Neuronal stem cell (in vitro differentiated cells): ENCODE measurements around the gene PACS1.
A peak's percentile ranks its signal among the peaks of the same experiment; 100 is the strongest.
"Not testable (repeated sequence)": the region's sequence is repeated elsewhere in the genome, so short reads cannot be mapped to it uniquely, and the experiment has no call there.

ENCODE experiments used
- DNase-seq: peaks from one replicate; pipeline ENCODE4 v3.0.0-alpha.2; 2013; ENCODE audit warnings: low spot score
- H2AFZ ChIP-seq: one replicate; pipeline ENCODE4 v1.6.1; 2013; ENCODE audit warnings: mild to moderate bottlenecking, low read length, inconsistent platforms
- H2AK5ac ChIP-seq: 2 replicates; pipeline ENCODE4 v1.6.1; 2013; ENCODE audit warnings: low read depth, mild to moderate bottlenecking, inconsistent platforms, low read length, moderate library complexity, mixed read lengths
- H2BK120ac ChIP-seq: 2 replicates; pipeline ENCODE4 v1.6.1; 2013; ENCODE audit warnings: low read depth, mild to moderate bottlenecking, inconsistent platforms, low read length, moderate library complexity, mixed read lengths
- H2BK12ac ChIP-seq: one replicate; pipeline ENCODE4 v1.6.1; 2013; ENCODE audit warnings: low read length, inconsistent platforms
- H2BK15ac ChIP-seq: 2 replicates; pipeline ENCODE4 v1.6.1; 2013; ENCODE audit warnings: mild to moderate bottlenecking, low read length, inconsistent platforms, mixed read lengths
- H2BK5ac ChIP-seq: one replicate; pipeline ENCODE4 v1.6.1; 2013; ENCODE audit warnings: inconsistent platforms, mild to moderate bottlenecking, low read length, moderate library complexity
- H3K14ac ChIP-seq: one replicate; pipeline ENCODE4 v1.6.1; 2013; ENCODE audit warnings: low read length, inconsistent platforms
- H3K18ac ChIP-seq: 2 replicates; pipeline ENCODE4 v1.6.1; 2013; ENCODE audit warnings: low read length, inconsistent platforms
- H3K23ac ChIP-seq: 2 replicates; pipeline ENCODE4 v1.6.1; 2013; ENCODE audit warnings: low read depth, mild to moderate bottlenecking, mixed read lengths, low read length, inconsistent platforms; ENCODE audit not compliant: poor library complexity
- H3K27ac ChIP-seq: replicated peaks from 3 replicates; pipeline ENCODE4 v1.5.1; 2013; ENCODE audit warnings: low read length, inconsistent platforms
- H3K27me3 ChIP-seq, 3 experiments: 2 replicates each; pipeline ENCODE4 v1.6.1; 2013; ENCODE audit warnings: low read length in 3 of 3, mild to moderate bottlenecking in 2 of 3, inconsistent platforms in 1 of 3, low read depth in 1 of 3, mixed read lengths in 1 of 3, moderate library complexity in 1 of 3; ENCODE audit not compliant: control insufficient read depth in 3 of 3, insufficient read depth in 3 of 3
- H3K36me3 ChIP-seq, 2 donors: replicated peaks in 1 of 2; 2 replicates each; pipeline ENCODE4 v1.6.1; 2013; ENCODE audit warnings: low read length in 2 of 2; ENCODE audit not compliant: control insufficient read depth in 2 of 2, insufficient read depth in 2 of 2
- H3K4ac ChIP-seq: 2 replicates; pipeline ENCODE4 v1.6.1; 2013; ENCODE audit warnings: inconsistent platforms, mild to moderate bottlenecking, low read length, moderate library complexity
- H3K4me1 ChIP-seq, 2 donors: 1 replicate in 1 of 2; 2 replicates in 1 of 2; pipeline ENCODE4 v1.6.1; 2013; ENCODE audit warnings: low read length in 2 of 2, low read depth in 1 of 2; ENCODE audit not compliant: control insufficient read depth in 2 of 2, insufficient read depth in 1 of 2
- H3K4me2 ChIP-seq: one replicate; pipeline ENCODE4 v1.6.1; 2013; ENCODE audit warnings: mild to moderate bottlenecking, low read length, inconsistent platforms; ENCODE audit not compliant: insufficient read depth, poor library complexity, severe bottlenecking
- H3K4me3 ChIP-seq, 2 donors: 2 replicates each; pipeline ENCODE4 v1.5.1; 2013; ENCODE audit warnings: low read length in 2 of 2, mild to moderate bottlenecking in 2 of 2, inconsistent platforms in 1 of 2, moderate library complexity in 1 of 2
- H3K79me1 ChIP-seq: one replicate; pipeline ENCODE4 v1.6.1; 2013; ENCODE audit warnings: low read depth, mild to moderate bottlenecking, inconsistent platforms, low read length, moderate library complexity
- H3K9ac ChIP-seq: one replicate; pipeline ENCODE4 v1.6.1; 2013; ENCODE audit warnings: mild to moderate bottlenecking, low read depth, low read length, inconsistent platforms; ENCODE audit not compliant: poor library complexity
- H3K9me3 ChIP-seq, 2 donors: replicated peaks in 1 of 2; 2 replicates each; pipeline versions ENCODE3 to v1.6.1; 2013; ENCODE audit warnings: low read length in 2 of 2, mild to moderate bottlenecking in 2 of 2, inconsistent platforms in 1 of 2, low read depth in 1 of 2, mixed read lengths in 1 of 2, moderate library complexity in 1 of 2; ENCODE audit not compliant: control insufficient read depth in 2 of 2, insufficient read depth in 1 of 2
- H4K8ac ChIP-seq: one replicate; pipeline ENCODE4 v1.6.1; 2013; ENCODE audit warnings: low read depth, mild to moderate bottlenecking, inconsistent platforms, low read length, moderate library complexity
- H4K91ac ChIP-seq: one replicate; pipeline ENCODE4 v1.6.1; 2013; ENCODE audit warnings: low read length, low read depth, mild to moderate bottlenecking, inconsistent platforms; ENCODE audit not compliant: poor library complexity
- WGBS, 2 donors: extraction: QIAGEN DNeasy Blood & Tissue Kit; methylation state at CpG; one replicate each; pipeline ENCODE4 v1.1.7; 2013; ENCODE audit warnings: missing lambda C conversion rate in 2 of 2, mixed read lengths in 1 of 2; ENCODE audit not compliant: insufficient read length in 2 of 2, insufficient replicate concordance in 1 of 2; ENCODE audit errors: extremely low coverage in 2 of 2; 5-methylcytosine and 5-hydroxymethylcytosine counted together

The PACS1 gene

GRCh38 chr11:66248903-66249302, 178.8 kb downstream of the PACS1 start:
- no peak overlapping the region for H3K4ac ChIP-seq
- no peak overlapping the region for H2BK120ac ChIP-seq
- no peaks in the 10 kb centered on the region for H3K9me3 ChIP-seq
- no peak for DNase-seq
- no peaks in the 10 kb centered on the region for H3K27me3 ChIP-seq
- no peak overlapping the region for H3K23ac ChIP-seq
- H3K4me3 ChIP-seq = no peak overlapping the region
- no peak overlapping the region for H3K27ac ChIP-seq
- no peak overlapping the region for H2BK15ac ChIP-seq
- peaks cover 1 to 4% of the 10 kb centered on the region in 2 donors for H3K4me1 ChIP-seq
- no peak overlapping the region for H3K14ac ChIP-seq
- peaks cover 3% of the 10 kb centered on the region for H3K79me1 ChIP-seq
- no CpG with 5 or more reads among the region's 6 CpGs for WGBS, 2 donors
- peaks cover 2 to 17% of the 10 kb centered on the region in 2 donors for H3K36me3 ChIP-seq
- H3K18ac ChIP-seq = no peak overlapping the region
- H2AFZ ChIP-seq = no peak overlapping the region
- H2BK5ac ChIP-seq = no peak overlapping the region
- H2AK5ac ChIP-seq = no peak overlapping the region
- H2BK12ac ChIP-seq = no peak overlapping the region
- no peak overlapping the region for H4K8ac ChIP-seq
- no peak overlapping the region for H3K9ac ChIP-seq
- H4K91ac ChIP-seq = no peak overlapping the region
- no peak overlapping the region for H3K4me2 ChIP-seq

GRCh38 chr11:66251809-66252208, 181.7 kb downstream of the PACS1 start:
- H4K91ac ChIP-seq = no peak overlapping the region
- H3K4me1 ChIP-seq = peaks cover 3 to 4% of the 10 kb centered on the region in 2 donors
- no peak overlapping the region for H3K4me2 ChIP-seq
- H2BK5ac ChIP-seq = no peak overlapping the region
- H3K4me3 ChIP-seq = no peak overlapping the region
- no peaks in the 10 kb centered on the region for H3K27me3 ChIP-seq
- WGBS, 2 donors = no CpG with 5 or more reads among the region's 7 CpGs
- H3K27ac ChIP-seq = no peak overlapping the region
- H3K9me3 ChIP-seq = no peaks in the 10 kb centered on the region
- H3K36me3 ChIP-seq = peaks cover 2 to 12% of the 10 kb centered on the region in 2 donors
- no peak overlapping the region for H3K14ac ChIP-seq
- no peak overlapping the region for H2BK15ac ChIP-seq
- no peak overlapping the region for H2BK12ac ChIP-seq
- H3K4ac ChIP-seq = no peak overlapping the region
- no peak overlapping the region for H3K9ac ChIP-seq
- peaks cover 3% of the 10 kb centered on the region for H3K79me1 ChIP-seq
- H3K18ac ChIP-seq = no peak overlapping the region
- no peak overlapping the region for H3K23ac ChIP-seq
- no peak overlapping the region for H2BK120ac ChIP-seq
- no peak for DNase-seq
- no peak overlapping the region for H2AK5ac ChIP-seq
- no peak overlapping the region for H2AFZ ChIP-seq
- no peak overlapping the region for H4K8ac ChIP-seq

- not testable (repeated sequence) for H3K79me1 ChIP-seq, H2BK12ac ChIP-seq, H3K14ac ChIP-seq, H2BK15ac ChIP-seq, DNase-seq, H3K4ac ChIP-seq, H2AK5ac ChIP-seq, H3K4me2 ChIP-seq, H3K23ac ChIP-seq, H4K91ac ChIP-seq, H2BK5ac ChIP-seq, H3K27me3 ChIP-seq, H3K4me1 ChIP-seq, H4K8ac ChIP-seq, H2BK120ac ChIP-seq, H3K9ac ChIP-seq, H3K9me3 ChIP-seq, H3K18ac ChIP-seq, H2AFZ ChIP-seq, H3K27ac ChIP-seq, H3K4me3 ChIP-seq
- peaks cover 2 to 12% of the 10 kb centered on the region in 2 donors for H3K36me3 ChIP-seq
- WGBS, 2 donors = no CpG with 5 or more reads among the region's 6 CpGs
Measured at GRCh38 chr11:66253081-66253480, 183.0 kb downstream of the PACS1 start.

- Histone ChIP-seq H2AFZ (peak overlapping the region; percentile 95), H2BK5ac (peak overlapping the region; percentile 93), H3K18ac (peak overlapping the region; percentile 94), H3K27me3 (peaks cover 0 to 2% (median 0%) of the 10 kb centered on the region in 3 experiments), H3K4me1 (peaks cover 8 to 11% of the 10 kb centered on the region in 2 donors), H4K91ac (no peak overlapping the region), H3K4me2 (peak overlapping the region; percentile 96), H2AK5ac (peak overlapping the region; percentile 99), H3K9me3 (peaks cover 0 to 2% of the 10 kb centered on the region in 2 donors), H3K9ac (peak overlapping the region; percentile 98), H3K14ac (no peak overlapping the region), H3K27ac (peak overlapping the region; percentile 40), H3K23ac (peak overlapping the region; percentile 96), H4K8ac (no peak overlapping the region), H3K4me3 (peak overlapping the region; percentile 72 to 97), H2BK120ac (no peak overlapping the region), H3K4ac (no peak overlapping the region), H3K79me1 (peaks cover 14% of the 10 kb centered on the region), H2BK12ac (no peak overlapping the region), H2BK15ac (no peak overlapping the region), H3K36me3 (peaks cover 38 to 46% of the 10 kb centered on the region in 2 donors)
- no CpG with 5 or more reads among the region's 28 CpGs for WGBS, 2 donors
- DNase-seq = no peak
Measured at GRCh38 chr11:66258473-66258893, 188.4 kb downstream of the PACS1 start.
